HepG2 (cell line): ENCODE data around the gene ETS2. TPM values are rescaled to one million over a fixed set of nuclear protein-coding genes. Genes with fewer than 3 reads are reported as not detected.

Experiments used
- HNF1B ChIP-seq: sonication (generic); formaldehyde crosslinking; IDR thresholded peaks from 2 replicates; pipeline ENCODE4 v1.5.1; 2020; ENCODE audit warnings: mild to moderate bottlenecking, moderate library complexity, missing genetic modification reagents
- HNRNPH1 ChIP-seq: fragments of 200-400 bp; formaldehyde crosslinking; optimal IDR thresholded peaks from 2 replicates; pipeline ENCODE3; 2017; ENCODE audit warnings: mild to moderate bottlenecking, low read depth, low read length
- KLF16 ChIP-seq, 2 experiments: sonication (generic) in 1 of 2; formaldehyde crosslinking in 1 of 2; IDR thresholded peaks; 2 replicates each; pipeline versions ENCODE4 v1.6.1 to v1.8.0; 2016 to 2023; ENCODE audit warnings: missing genetic modification reagents in 2 of 2, missing compliant biosample characterization in 1 of 2
- NCOA2 ChIP-seq: sonication (generic); formaldehyde crosslinking; IDR thresholded peaks from 2 replicates; pipeline ENCODE4 v1.8.0; 2022; ENCODE audit warnings: inconsistent platforms
- PAF1 ChIP-seq: IDR thresholded peaks from 2 replicates; pipeline ENCODE4 v1.6.1; 2016; ENCODE audit warnings: missing genetic modification reagents, missing compliant biosample characterization
- SOX13 ChIP-seq, 3 experiments: fragments of 450-650 bp in 1 of 3; sonication (generic) in 1 of 3; formaldehyde crosslinking in 1 of 3; IDR thresholded peaks in 2 of 3; conservative IDR thresholded peaks in 1 of 3; 2 replicates each; pipeline versions ENCODE4 v1.5.0 to v1.6.1; 2016 to 2020; ENCODE audit warnings: antibody characterized with exemption in 1 of 3, mild to moderate bottlenecking in 1 of 3, missing compliant biosample characterization in 1 of 3, missing genetic modification reagents in 1 of 3, moderate library complexity in 1 of 3
- SP1 ChIP-seq, 2 experiments: fragments of 450-650 bp in 1 of 2; sonication (generic) in 1 of 2; formaldehyde crosslinking in 1 of 2; IDR thresholded peaks; 2 replicates each; pipeline versions ENCODE4 v1.4.0 to v1.6.1; 2016 to 2020; ENCODE audit warnings: missing genetic modification reagents in 1 of 2
- ZBTB20 ChIP-seq: sonication (generic); formaldehyde crosslinking; IDR thresholded peaks from 2 replicates; pipeline ENCODE4 v1.8.1; 2023; ENCODE audit warnings: missing genetic modification reagents, low read depth, mild to moderate bottlenecking, borderline replicate concordance
- ZNF883 ChIP-seq: sonication (generic); formaldehyde crosslinking; IDR thresholded peaks from 2 replicates; pipeline ENCODE4 v1.5.1; 2020; ENCODE audit warnings: mild to moderate bottlenecking, missing genetic modification reagents; ENCODE audit errors: not compliant biosample characterization
- polyA plus RNA-seq, 8 experiments: library from polyadenylated mRNA; depleted of rRNA in 3 of 8; stranded (reverse) in 7 of 8; unstranded in 1 of 8; fragments of >200 nt; fragmentation: Illumina TruSeq in 4 of 8; extraction: Trizol in 4 of 8; gene quantifications; 2 replicates each; pipeline versions ENCODE4 v1.2.1 to v1.2.3, GENCODE V29; 2011 to 2016; ENCODE audit warnings: low read depth in 4 of 8, missing spikeins in 1 of 8, mixed read lengths in 1 of 8; ENCODE audit not compliant: insufficient read depth in 1 of 8
- total RNA-seq, 5 experiments: library from RNA; depleted of rRNA; stranded (reverse); fragments of >200 nt; fragmentation: Illumina TruSeq; extraction: Trizol; gene quantifications; 2 replicates each; pipeline ENCODE4 v1.2.3, GENCODE V29; 2016; ENCODE audit warnings: low read depth in 1 of 5
- TF ChIP-seq, protein P1 (sequence below): sonication (generic); formaldehyde crosslinking; IDR thresholded peaks from 2 replicates; pipeline ENCODE4 v1.4.0; 2020; ENCODE audit warnings: mild to moderate bottlenecking, missing genetic modification reagents

The ETS2 gene
- total and polyA plus RNA-seq, 2 of the 13 experiments (the other 11 are each of a cell fraction or from before 2014, with no cell fraction given): 24.6 to 64.4 TPM

- TF ChIP-seq, protein P1, sequence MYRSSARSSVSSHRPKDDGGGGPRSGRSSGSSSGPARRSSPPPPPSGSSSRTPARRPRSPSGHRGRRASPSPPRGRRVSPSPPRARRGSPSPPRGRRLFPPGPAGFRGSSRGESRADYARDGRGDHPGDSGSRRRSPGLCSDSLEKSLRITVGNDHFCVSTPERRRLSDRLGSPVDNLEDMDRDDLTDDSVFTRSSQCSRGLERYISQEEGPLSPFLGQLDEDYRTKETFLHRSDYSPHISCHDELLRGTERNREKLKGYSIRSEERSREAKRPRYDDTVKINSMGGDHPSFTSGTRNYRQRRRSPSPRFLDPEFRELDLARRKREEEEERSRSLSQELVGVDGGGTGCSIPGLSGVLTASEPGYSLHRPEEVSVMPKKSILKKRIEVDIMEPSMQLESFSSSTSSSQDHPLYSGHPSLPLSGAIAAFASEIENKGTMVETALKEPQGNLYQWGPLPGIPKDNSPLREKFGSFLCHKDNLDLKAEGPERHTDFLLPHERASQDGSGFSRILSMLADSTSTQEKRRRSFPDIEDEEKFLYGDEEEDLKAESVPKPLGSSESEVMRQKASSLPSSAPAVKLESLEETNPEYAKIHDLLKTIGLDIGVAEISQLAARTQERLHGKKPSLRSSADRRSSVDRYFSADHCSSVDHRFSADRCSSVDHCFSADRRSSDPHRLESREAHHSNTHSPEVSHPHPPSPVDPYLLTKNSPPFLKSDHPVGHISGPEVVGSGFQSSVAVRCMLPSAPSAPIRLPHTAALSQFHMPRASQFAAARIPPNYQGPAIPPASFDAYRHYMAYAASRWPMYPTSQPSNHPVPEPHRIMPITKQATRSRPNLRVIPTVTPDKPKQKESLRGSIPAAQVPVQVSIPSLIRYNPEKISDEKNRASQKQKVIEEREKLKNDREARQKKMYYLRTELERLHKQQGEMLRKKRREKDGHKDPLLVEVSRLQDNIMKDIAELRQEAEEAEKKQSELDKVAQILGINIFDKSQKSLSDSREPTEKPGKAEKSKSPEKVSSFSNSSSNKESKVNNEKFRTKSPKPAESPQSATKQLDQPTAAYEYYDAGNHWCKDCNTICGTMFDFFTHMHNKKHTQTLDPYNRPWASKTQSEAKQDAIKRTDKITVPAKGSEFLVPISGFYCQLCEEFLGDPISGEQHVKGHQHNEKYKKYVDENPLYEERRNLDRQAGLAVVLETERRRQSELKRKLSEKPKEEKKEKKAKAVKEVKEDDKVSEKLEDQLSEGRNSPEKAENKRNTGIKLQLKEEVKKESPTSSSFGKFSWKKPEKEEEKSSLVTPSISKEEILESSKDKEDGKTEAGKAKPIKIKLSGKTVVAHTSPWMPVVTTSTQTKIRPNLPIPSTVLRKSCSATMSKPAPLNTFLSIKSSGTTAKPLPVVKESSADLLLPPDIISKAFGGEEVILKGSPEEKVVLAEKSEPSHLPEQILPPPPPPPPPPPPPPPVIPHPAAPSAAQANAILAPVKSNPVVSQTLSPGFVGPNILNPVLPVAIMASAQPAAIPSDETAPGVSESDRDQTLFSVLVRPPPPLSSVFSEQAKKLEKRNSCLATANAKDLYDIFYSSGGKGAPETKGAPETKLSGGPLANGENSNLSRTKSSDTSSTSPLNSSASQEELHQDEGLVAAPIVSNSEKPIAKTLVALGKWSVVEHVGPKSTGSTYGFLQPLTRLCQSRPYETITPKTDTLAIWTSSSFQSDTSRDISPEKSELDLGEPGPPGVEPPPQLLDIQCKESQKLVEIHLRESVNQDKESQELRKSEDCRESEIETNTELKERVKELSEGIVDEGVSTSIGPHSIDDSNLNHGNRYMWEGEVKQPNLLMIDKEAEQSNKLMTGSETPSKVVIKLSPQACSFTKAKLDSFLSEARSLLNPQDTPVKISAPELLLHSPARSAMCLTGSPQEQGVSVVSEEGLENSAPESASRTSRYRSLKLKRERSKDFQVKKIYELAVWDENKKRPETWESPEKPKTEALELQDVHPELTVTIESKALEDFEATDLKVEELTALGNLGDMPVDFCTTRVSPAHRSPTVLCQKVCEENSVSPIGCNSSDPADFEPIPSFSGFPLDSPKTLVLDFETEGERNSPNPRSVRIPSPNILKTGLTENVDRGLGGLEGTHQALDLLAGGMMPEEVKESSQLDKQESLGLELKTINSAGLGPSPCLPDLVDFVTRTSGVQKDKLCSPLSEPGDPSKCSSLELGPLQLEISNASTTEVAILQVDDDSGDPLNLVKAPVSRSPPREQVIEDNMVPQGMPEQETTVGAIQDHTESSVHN (CRISPR knock-in tag): no peak
- TF ChIP-seq HNRNPH1 (no peak), PAF1 (CRISPR knock-in tag) (no peak), SP1 (IDR thresholded peaks at IDR 0.05) (no peak), SP1 (CRISPR knock-in tag; IDR thresholded peaks at IDR 0.05) (peak; percentile 16; the same call in 1 of the 2 replicates), NCOA2 (CRISPR knock-in tag) (peak; percentile 83), ZBTB20 (CRISPR knock-in tag) (peak; percentile 47; the same call in 1 of the 2 replicates), ZNF883 (CRISPR knock-in tag) (no peak), SOX13 (IDR thresholded peaks at IDR 0.05) (peak; percentile 80), SOX13 (CRISPR knock-in tag; conservative IDR thresholded peaks at IDR 0.05 in 1 of 2, IDR thresholded peaks at IDR 0.05 in 1 of 2) (peak in 1 of 2 experiments; percentile 92; a peak in 2 of 4 replicates), HNF1B (peak; percentile 70), KLF16 (CRISPR knock-in tag; IDR thresholded peaks at IDR 0.05) (peak in 1 of 2 experiments; percentile 74; a peak in 1 of 4 replicates)
Measured at GRCh38 chr21:38787461-38788274, 18.1 kb upstream of the ETS2 start (continued).
